Measurements from ENCODE around the gene AGBL1. TPM values are rescaled to one million over a fixed set of nuclear protein-coding genes. Genes with fewer than 3 reads are reported as not detected.

Gene AGBL1
- polyA plus RNA-seq, 1 experiment, result not detected

DNA sequence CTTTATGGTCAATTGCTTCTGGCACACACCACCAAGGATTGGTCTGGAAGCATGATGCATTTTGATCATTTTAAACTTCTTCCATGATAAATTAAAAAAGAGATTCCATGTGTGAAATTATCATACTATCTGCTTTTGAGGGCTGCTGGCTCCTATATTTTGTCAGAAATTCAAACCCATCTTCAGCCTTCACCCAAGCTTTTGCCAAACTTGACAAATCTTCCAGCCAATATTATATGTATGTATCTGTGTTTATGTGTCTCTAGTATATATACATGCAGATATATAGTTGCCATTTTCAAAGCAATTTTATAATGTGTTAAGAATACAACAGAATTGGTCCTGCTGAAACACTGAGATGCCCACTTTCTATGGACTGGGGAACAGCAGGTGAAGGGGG, 275.7 kb downstream of the AGBL1 start:
- TF ChIP-seq, protein P1, sequence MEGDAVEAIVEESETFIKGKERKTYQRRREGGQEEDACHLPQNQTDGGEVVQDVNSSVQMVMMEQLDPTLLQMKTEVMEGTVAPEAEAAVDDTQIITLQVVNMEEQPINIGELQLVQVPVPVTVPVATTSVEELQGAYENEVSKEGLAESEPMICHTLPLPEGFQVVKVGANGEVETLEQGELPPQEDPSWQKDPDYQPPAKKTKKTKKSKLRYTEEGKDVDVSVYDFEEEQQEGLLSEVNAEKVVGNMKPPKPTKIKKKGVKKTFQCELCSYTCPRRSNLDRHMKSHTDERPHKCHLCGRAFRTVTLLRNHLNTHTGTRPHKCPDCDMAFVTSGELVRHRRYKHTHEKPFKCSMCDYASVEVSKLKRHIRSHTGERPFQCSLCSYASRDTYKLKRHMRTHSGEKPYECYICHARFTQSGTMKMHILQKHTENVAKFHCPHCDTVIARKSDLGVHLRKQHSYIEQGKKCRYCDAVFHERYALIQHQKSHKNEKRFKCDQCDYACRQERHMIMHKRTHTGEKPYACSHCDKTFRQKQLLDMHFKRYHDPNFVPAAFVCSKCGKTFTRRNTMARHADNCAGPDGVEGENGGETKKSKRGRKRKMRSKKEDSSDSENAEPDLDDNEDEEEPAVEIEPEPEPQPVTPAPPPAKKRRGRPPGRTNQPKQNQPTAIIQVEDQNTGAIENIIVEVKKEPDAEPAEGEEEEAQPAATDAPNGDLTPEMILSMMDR (IDR thresholded peaks at IDR 0.05; ENCODE audit: insufficient read depth, low read depth, low read length), result no peak
- Histone ChIP-seq H3K27me3 (ENCODE audit: control insufficient read depth, insufficient read depth, low read length) (no peaks in the 10 kb centered on the region), H3K4me3 (ENCODE audit: low read depth, low read length) (no peak overlapping the region), H3K36me3 (ENCODE audit: control insufficient read depth, insufficient read depth, low read length) (no peaks in the 10 kb centered on the region)
- DNase-seq (ENCODE audit: low read depth), result no peak
- CTCF ChIA-PET, result interaction anchor here (0.6 kb wide), 1 partner anchor 15 kb away, joined by 3 read pairs; no protein-coding TSS in a partner anchor
- POLR2A ChIA-PET, result no interaction called here

DNA sequence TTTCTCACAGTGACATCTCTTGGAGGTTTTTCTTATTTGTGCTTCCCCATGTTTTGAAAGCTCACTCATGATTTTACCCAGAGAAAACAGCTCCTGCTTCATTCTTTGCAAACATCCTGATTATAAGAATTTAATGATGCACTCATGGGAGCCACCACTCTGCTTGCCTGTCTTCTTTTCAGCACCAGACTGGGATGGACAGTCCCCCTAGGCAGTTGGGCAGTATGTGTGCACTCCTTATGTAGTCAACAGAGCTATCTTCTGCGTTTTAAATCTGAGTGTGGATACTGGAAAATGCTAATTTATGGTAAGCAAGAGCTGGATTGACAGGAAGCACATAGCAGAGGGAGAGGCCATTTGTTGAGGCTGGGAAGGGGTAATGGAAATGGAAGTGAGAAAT, 276.1 kb downstream of the AGBL1 start:
- ChIA-PET POLR2A (no interaction called here), CTCF (interaction anchor here (0.6 kb wide), 2 partner anchors 16 to 65 kb away, joined by 3 read pairs; no protein-coding TSS in a partner anchor)
- no peaks in the 10 kb centered on the region for H3K27me3 ChIP-seq (ENCODE audit: control insufficient read depth, insufficient read depth, low read length)
- no peak overlapping the region for H3K4me3 ChIP-seq (ENCODE audit: low read depth, low read length)
- no peaks in the 10 kb centered on the region for H3K36me3 ChIP-seq (ENCODE audit: control insufficient read depth, insufficient read depth, low read length)
- DNase-seq (ENCODE audit: low read depth), result no peak
- TF ChIP-seq, protein P1 (IDR thresholded peaks at IDR 0.05; ENCODE audit: insufficient read depth, low read depth, low read length), result no peak

DNA sequence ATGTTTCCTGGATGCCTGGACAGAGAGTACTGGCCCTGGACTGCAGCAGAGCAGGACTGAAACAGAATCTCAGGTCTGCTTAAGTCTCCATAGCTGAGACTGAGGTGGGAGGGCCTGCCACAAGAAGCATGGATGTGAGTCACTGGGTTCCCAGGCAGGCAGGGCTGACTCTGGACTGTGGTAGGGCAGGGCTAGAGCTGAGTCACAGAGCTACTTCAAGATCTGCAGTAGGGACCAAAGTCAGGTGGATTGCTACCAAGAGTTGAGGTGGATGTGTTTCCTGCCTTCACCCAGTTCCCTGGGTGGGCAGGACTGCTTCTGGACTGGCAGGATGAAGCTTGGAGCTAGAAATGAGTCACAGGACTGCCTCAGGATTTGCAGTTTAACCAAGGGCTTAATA, 282.9 kb downstream of the AGBL1 start:
- TF ChIP-seq, protein P1 (IDR thresholded peaks at IDR 0.05; ENCODE audit: insufficient read depth, low read depth, low read length), result no peak
- Histone ChIP-seq H3K4me3 (ENCODE audit: low read depth, low read length) (no peak overlapping the region), H3K27me3 (ENCODE audit: control insufficient read depth, insufficient read depth, low read length) (no peaks in the 10 kb centered on the region), H3K36me3 (ENCODE audit: control insufficient read depth, insufficient read depth, low read length) (no peaks in the 10 kb centered on the region)
- ChIA-PET CTCF (no interaction called here), POLR2A (no interaction called here)
- DNase-seq (ENCODE audit: low read depth), result no peak

DNA sequence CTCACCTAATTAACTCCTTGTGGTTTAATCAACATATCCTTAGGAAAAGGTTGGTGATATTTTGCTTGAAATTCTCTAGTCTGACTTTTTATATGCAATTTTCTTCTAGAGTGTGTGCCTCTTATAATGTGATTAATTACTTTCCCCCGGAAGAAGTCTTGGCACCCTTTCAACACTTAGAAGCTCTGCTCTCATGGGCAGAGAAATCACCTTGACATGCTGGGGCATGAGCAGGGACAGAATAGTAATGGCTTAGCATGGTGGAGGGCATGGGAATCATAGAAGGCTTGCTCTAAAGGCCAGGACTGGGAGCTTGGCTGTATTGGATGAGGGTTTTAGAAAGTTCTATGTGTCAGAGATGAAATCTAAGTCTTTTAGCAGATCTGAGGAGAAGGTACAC, 293.5 kb downstream of the AGBL1 start:
- DNase-seq (ENCODE audit: low read depth), result no peak
- ChIA-PET POLR2A (no interaction called here), CTCF (no interaction called here)
- H3K36me3 ChIP-seq (ENCODE audit: control insufficient read depth, insufficient read depth, low read length), result no peaks in the 10 kb centered on the region
- no peak overlapping the region for H3K4me3 ChIP-seq (ENCODE audit: low read depth, low read length)
- H3K27me3 ChIP-seq (ENCODE audit: control insufficient read depth, insufficient read depth, low read length), result no peaks in the 10 kb centered on the region
- TF ChIP-seq, protein P1 (IDR thresholded peaks at IDR 0.05; ENCODE audit: insufficient read depth, low read depth, low read length), result no peak

DNA sequence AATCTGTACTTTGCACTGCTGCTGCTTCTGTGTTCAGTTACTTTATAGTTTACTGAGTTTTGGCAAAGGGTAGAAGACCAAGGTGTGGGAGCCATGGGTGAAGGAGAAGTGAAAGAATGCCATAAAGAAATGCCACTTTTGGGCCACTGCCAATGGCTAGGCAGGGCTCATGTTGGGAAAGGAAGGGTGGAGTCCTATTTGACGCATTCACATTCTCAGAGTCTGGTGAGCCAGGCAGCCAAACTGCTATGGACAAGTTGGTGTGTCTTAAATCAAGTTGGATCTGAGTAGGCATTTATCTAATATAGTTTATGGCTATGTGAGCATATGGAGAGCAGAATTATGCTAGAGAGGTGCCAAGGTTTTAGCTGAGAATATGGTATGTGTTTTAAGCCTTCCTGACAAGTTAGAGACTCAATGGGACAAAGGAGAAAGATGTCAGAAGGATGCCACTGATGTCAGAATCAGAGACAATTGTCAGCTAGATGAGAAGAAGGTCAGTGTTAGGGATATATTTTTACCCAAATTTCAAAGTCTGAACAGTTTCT, 296.1 kb downstream of the AGBL1 start:
- no peak for DNase-seq (ENCODE audit: low read depth)
- CTCF ChIA-PET, result no interaction called here
- no peaks in the 10 kb centered on the region for H3K27me3 ChIP-seq (ENCODE audit: control insufficient read depth, insufficient read depth, low read length)
- H3K36me3 ChIP-seq (ENCODE audit: control insufficient read depth, insufficient read depth, low read length), result no peaks in the 10 kb centered on the region
- TF ChIP-seq, protein P1 (IDR thresholded peaks at IDR 0.05; ENCODE audit: insufficient read depth, low read depth, low read length), result no peak
- POLR2A ChIA-PET, result no interaction called here
- H3K4me3 ChIP-seq (ENCODE audit: low read depth, low read length), result no peak overlapping the region

Measured in BJ (cell line).